GM20431 (cell line): ENCODE measurements around the gene RASIP1.
"Not testable (repeated sequence)": the region's sequence is repeated elsewhere in the genome, so short reads cannot be mapped to it uniquely, and the experiment has no call there.

Experiments
- in situ Hi-C: fragments of 300-500 bp; cut with MseI, MboI; formaldehyde crosslinking; loops from one replicate; pipeline ENCODE4 v1.15.0; 2020; ENCODE audit warnings: low sequenced_read_pairs; ENCODE audit not compliant: unreplicated experiment

Gene RASIP1, protein sequence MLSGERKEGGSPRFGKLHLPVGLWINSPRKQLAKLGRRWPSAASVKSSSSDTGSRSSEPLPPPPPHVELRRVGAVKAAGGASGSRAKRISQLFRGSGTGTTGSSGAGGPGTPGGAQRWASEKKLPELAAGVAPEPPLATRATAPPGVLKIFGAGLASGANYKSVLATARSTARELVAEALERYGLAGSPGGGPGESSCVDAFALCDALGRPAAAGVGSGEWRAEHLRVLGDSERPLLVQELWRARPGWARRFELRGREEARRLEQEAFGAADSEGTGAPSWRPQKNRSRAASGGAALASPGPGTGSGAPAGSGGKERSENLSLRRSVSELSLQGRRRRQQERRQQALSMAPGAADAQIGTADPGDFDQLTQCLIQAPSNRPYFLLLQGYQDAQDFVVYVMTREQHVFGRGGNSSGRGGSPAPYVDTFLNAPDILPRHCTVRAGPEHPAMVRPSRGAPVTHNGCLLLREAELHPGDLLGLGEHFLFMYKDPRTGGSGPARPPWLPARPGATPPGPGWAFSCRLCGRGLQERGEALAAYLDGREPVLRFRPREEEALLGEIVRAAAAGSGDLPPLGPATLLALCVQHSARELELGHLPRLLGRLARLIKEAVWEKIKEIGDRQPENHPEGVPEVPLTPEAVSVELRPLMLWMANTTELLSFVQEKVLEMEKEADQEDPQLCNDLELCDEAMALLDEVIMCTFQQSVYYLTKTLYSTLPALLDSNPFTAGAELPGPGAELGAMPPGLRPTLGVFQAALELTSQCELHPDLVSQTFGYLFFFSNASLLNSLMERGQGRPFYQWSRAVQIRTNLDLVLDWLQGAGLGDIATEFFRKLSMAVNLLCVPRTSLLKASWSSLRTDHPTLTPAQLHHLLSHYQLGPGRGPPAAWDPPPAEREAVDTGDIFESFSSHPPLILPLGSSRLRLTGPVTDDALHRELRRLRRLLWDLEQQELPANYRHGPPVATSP

GRCh38 chr19:48740164-48740972, at the start of gene RASIP1:
TSS of gene RASIP1 (minus strand) at chr19:48740610. CDS start at chr19:48740282, 328 bp downstream.
- in situ Hi-C loops = no loop called here

- in situ Hi-C loops = not testable (repeated sequence)
Measured at GRCh38 chr19:48787331-48787730, 46.9 kb upstream of the RASIP1 start.

GRCh38 chr19:48786422-48786821, 46.0 kb upstream of the RASIP1 start:
- in situ Hi-C loops = not testable (repeated sequence)

GRCh38 chr19:48784527-48784926, 44.1 kb upstream of the RASIP1 start:
- in situ Hi-C loops = no loop called here

DNA sequence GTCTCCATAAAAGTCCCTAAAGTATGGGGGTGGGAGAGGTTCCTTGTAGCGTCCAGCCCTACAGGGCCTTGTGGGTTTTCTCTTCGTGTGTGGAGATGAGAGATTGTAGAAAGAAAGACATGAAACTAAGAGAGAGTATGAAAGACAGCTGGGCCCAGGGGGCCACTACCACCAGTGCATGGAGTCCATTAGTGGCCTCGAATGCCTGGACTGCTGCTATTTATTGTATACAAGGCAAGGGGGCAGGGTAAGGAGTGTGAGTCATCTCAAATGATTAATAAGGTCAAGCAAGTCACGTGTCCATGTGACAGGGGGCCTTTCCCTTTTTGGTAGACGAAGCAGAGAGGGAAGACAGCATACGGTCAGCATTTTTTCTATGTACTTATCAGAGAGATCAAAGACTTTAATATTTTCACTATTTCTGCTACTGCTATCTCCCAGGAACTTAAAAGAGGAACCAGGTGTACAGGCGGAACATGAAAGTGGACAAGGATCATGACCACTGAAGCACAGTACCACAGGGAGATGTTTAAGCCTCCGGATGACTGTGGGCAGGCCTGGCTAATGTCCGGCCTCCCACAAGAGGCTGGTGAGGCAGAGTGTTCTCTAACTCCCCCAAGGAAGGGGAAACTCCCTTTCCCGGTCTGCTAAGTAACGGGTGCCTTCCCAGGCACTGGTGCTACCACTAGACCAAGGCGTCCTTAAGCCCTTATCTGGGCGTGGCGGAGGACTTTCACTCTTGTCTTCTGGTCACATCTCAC, 40.4 kb upstream of the RASIP1 start:
- in situ Hi-C loops = no loop called here

DNA sequence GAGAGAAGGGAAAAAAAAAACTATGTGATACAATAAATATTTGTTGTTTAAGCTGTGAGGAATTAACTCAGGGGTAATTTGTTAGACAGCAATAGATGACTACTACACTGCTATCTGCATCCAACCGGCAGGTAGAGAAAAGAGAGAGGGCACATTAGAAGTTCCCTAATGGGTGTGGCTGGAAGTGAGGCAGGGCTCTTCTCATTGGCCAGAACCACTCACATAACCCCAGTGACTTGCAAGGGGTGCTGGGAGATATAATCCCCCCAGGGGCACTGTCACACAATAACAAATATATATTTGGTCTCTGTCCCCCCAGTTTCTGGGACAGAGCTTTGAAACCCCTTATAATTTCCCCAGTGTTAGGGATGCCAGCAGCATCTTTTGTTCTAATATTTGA, 39.2 kb upstream of the RASIP1 start:
- in situ Hi-C loops = no loop called here

- in situ Hi-C loops = no loop called here
Measured at GRCh38 chr19:48777720-48778119, 37.3 kb upstream of the RASIP1 start.

DNA sequence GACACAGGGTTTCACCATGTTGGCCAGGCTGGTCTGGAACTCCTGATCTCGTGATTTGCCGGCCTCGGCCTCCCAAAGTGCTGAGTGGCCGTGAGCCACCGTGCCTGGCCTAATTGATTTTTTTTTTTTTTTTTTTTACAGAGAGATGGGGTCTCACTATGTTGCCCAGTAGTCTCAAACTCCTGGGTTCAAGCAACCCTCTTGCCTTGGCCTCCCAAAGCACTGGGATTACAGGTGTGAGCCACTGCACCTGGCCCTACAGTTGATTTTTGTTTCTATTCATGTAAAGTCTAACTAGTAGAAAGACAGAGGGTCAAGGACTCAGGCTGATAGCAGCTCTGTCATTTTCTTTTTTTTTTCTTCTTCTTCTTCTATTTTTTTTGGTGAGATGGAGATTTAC, 36.7 kb upstream of the RASIP1 start:
- in situ Hi-C loops = no loop called here

GRCh38 chr19:48772503-48772953, 32.1 kb upstream of the RASIP1 start:
- in situ Hi-C loops = no loop called here

DNA sequence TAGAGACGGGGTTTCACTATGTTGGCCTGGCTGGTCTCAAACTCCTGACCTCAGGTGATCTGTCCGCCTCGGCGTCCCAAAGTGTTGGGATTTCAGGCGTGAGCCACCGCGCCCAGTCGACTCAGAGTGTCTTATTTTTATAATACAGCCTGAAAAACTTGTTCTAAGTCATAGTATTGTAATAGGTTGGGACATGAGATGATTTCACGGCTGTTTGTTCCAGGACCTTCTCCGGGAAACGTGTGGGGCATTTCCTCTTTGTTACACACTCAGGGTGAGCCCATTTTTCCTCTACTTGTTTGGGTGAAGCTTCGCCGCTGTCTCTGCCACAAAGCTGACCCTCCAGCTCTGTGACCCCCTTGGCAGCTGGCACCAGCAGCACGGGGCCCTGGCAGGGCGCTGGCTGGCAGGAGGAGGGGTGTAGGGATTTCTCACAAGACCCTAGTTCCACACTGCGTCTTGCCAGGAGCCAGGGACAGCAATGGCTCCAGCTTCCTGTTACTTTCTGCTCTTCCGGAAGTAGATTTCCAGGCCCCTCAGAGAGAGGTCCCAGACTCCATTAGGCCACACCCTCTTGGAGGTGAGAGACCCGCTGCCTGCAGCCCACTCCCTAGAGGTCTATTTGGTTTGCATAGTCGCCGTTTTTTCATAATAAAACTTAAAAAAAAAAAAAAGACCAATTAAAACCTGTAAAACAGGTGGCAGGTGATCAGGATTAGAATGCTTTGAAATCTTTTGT, 30.5 kb upstream of the RASIP1 start:
- in situ Hi-C loops = no loop called here

- in situ Hi-C loops = no loop called here
Measured at GRCh38 chr19:48770266-48770665, 29.9 kb upstream of the RASIP1 start.

DNA sequence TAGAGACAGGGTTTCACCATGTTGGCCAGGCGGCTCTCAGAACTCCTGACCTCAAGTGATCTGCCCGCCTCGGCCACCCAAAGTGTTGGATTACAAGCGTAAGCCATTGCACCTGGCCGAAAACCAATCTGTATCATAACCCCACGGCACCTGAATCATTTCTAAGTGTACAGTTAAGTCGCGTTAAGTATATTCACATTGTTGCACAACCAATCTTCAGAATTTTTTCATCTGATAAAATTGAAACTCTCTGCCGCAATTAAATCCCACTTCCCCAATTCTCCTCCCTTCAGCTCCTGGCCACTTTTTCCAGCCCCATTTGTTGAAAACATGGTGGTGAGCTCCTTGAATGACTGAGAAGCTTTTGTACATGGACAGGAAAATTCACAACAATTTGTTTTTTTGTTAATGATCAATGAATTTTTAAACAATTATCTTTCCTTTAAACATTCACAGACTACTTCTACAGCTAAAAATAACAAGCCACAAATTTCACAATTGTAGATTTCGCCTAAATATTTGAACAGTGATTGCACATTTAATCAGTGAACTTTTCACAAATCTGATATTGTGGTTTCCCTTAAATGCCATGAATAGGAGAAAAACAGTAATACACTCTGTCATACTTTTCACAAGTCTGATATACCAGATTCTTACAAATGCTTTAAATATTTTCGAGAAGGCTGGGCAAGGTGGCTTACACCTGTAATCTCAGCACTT, 28.7 kb upstream of the RASIP1 start:
- in situ Hi-C loops = no loop called here

DNA sequence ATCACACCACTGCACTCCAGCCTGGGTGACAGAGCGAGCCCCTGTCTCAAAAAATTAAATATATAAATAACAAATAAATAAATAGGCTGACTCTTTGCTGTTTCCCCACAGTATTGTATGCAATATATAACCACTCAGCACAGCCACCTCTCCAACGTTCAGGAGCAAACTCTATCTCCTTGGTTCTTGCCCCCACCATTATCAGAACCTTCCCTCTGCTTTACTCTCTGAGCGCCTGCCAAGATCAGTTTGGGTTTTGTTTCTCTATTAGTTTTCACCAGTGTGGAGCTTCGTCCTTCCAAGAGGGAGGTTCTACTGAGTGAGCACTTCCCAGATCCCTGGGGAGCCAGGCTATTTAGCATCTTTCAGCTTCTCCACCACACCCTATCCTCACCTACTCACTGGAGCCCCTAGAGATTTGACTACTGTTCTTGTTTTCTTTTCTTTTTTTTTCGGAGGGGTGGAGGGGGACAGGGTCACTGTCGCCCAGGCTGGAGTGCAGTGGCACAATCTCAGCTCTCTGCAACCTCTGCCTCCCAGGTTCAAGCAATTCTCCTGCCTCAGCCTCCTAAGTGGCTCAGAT, 27.9 kb upstream of the RASIP1 start:
- in situ Hi-C loops = not testable (repeated sequence)

GRCh38 chr19:48765816-48766215, 25.4 kb upstream of the RASIP1 start:
- in situ Hi-C loops = not testable (repeated sequence)

GRCh38 chr19:48760504-48761205, 20.2 kb upstream of the RASIP1 start:
- in situ Hi-C loops = no loop called here

GRCh38 chr19:48757741-48758144, 17.3 kb upstream of the RASIP1 start:
- in situ Hi-C loops = no loop called here

DNA sequence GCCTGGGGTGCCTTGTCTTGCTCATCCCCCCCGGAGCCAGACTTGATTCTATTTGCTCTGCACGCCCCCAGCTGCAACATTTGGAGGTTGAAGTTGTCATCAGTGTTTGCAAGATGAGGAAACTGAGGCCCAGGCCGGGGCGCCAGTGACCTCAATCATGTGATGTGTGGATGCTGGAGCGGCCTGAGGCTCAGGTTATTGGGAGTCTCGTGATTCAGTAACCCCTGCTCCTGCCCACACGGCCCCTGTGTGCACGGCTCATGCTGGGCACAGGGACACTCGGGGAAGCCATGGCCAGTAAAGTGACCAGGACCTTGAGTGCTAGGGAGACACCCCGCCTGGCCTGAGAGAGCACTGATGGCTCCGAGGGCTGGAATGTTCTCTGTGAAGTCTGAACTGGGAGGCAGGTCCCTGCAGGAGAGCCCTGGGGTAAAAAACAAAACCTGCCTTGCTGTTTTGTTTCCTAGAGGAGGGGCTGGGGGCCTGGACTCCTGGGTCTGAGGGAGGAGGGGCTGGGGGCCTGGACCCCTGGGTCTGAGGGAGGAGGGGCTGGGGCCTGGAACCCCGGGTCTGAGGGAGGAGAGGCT, 16.8 kb upstream of the RASIP1 start:
- in situ Hi-C loops = no loop called here
